HG02840 (cell line): ENCODE results near the gene C5orf52.
"Not testable (repeated sequence)": the region's sequence is repeated elsewhere in the genome, so short reads cannot be mapped to it uniquely, and the experiment has no call there.

Source experiments
- ATAC-seq: cut with Tn5 transposase; IDR thresholded peaks from one replicate; pipeline ENCODE4 v1.9.1; 2021; ENCODE audit warnings: mild to moderate bottlenecking, moderate library complexity, moderate number of reproducible peaks; ENCODE audit not compliant: unreplicated experiment, low FRiP score

Gene C5orf52

GRCh38 chr5:157674351-157674750 lies 3.0 kb downstream of the C5orf52 start:
- not testable (repeated sequence) for ATAC-seq

- no peak for ATAC-seq
Observed at GRCh38 chr5:157677931-157678330, 6.6 kb downstream of the C5orf52 start.

- ATAC-seq: no peak
Observed at GRCh38 chr5:157679801-157680200, 8.5 kb downstream of the C5orf52 start.

- no peak for ATAC-seq
Observed at GRCh38 chr5:157680239-157680638, 8.9 kb downstream of the C5orf52 start.

GRCh38 chr5:157681048-157681447 lies 9.7 kb downstream of the C5orf52 start:
- ATAC-seq: no peak

GRCh38 chr5:157682257-157682656 lies 10.9 kb downstream of the C5orf52 start:
- no peak for ATAC-seq

- ATAC-seq: not testable (repeated sequence)
Observed at GRCh38 chr5:157686276-157687197, 15.2 kb downstream of the C5orf52 start.

- no peak for ATAC-seq
Observed at GRCh38 chr5:157687198-157687554, 15.8 kb downstream of the C5orf52 start.

- ATAC-seq: no peak
Observed at GRCh38 chr5:157689942-157690689, 18.8 kb downstream of the C5orf52 start.

GRCh38 chr5:157690690-157691433 lies 19.5 kb downstream of the C5orf52 start:
- no peak for ATAC-seq

- not testable (repeated sequence) for ATAC-seq
Observed at GRCh38 chr5:157693816-157694215, 22.5 kb downstream of the C5orf52 start.

- ATAC-seq: not testable (repeated sequence)
Observed at GRCh38 chr5:157696154-157696553, 24.8 kb downstream of the C5orf52 start.

- ATAC-seq: not testable (repeated sequence)
Observed at GRCh38 chr5:157698674-157699073, 27.3 kb downstream of the C5orf52 start.

GRCh38 chr5:157703736-157704135 lies 32.4 kb downstream of the C5orf52 start:
- no peak for ATAC-seq

- no peak for ATAC-seq
Observed at GRCh38 chr5:157708866-157709265, 37.5 kb downstream of the C5orf52 start.

- no peak for ATAC-seq
Observed at GRCh38 chr5:157709346-157709745, 38.0 kb downstream of the C5orf52 start.

- no peak for ATAC-seq
Observed at GRCh38 chr5:157710431-157710830, 39.1 kb downstream of the C5orf52 start.

- ATAC-seq: no peak
Observed at GRCh38 chr5:157710882-157711281, 39.5 kb downstream of the C5orf52 start.

- ATAC-seq: no peak
Observed at GRCh38 chr5:157713830-157714595, 42.7 kb downstream of the C5orf52 start.

- no peak for ATAC-seq
Observed at GRCh38 chr5:157714596-157714864, 43.2 kb downstream of the C5orf52 start.
